ELF-1 (cell line): ENCODE results near the gene ZNF277.
A peak's percentile ranks its signal among the peaks of the same experiment; 100 is the strongest.
"Not testable (repeated sequence)": the region's sequence is repeated elsewhere in the genome, so short reads cannot be mapped to it uniquely, and the experiment has no call there.

Source experiments
- DNase-seq: peaks from one replicate; pipeline ENCODE4 v3.0.0-alpha.2; 2016; ENCODE audit warnings: low read depth, low spot score

ZNF277 gene

DNA sequence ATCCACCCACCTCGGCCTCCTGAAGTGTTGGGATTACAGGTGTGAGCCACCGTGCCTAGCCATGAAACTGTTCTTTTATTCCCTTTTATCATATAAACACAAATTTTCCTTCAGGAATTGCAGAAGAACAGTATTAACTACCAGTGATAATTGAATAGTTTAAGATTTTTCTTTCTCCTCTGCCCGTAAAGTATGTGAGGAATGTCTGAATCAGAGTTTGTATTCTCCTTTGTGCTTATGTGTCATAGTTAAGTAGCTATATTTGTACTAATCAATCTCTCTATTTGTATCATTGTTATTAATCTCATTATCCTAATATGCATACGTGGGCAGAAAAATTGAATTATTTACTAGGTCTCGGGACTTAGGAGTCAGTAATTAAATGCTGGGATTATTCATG lies 83.6 kb downstream of the ZNF277 start:
- DNase-seq: no peak

GRCh38 chr7:112292162-112292561 lies 85.7 kb downstream of the ZNF277 start:
- DNase-seq: peak; percentile 12

DNA sequence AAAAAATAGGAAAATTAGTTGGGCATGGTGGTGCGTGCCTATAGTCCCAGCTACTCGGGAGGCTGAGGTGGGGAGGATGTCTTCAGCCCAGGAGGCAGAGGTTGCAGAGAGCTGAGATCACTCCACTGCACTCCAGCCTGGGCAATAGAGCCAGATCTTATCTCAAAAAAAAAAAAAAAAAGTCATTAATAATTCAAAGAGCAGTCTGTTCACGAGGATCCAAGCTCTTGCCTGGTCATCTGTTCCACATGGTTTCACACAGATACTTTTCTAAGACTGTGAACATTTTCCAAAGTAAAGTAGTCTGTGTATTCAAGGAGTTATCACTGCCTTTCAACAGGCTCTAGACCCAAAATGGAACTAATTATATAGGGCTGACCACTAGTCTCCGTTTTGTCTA lies 86.9 kb downstream of the ZNF277 start:
- DNase-seq: no peak

DNA sequence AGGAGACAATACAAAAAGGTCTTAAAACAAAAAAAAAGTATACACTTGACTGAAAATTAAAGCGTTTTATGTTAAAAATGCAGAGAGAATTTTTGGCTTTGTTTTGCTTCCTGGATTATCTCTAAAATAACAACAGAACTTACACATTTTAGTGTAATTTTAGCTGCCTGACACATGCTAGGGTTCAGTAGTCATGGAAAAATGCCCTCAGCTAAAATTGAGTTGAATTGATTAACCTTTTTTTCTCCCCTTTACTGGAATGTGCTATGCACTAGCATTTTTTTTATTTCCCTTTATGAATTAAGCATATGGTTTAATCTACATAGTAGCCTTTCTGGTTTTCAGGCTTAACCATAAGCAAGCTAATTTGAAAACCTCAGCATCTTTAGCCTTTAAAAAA lies 89.9 kb downstream of the ZNF277 start:
- no peak for DNase-seq

- DNase-seq: no peak
Measured at GRCh38 chr7:112297681-112298080, 91.2 kb downstream of the ZNF277 start.

- no peak for DNase-seq
Measured at GRCh38 chr7:112298543-112299100, 92.1 kb downstream of the ZNF277 start.

GRCh38 chr7:112300072-112300471 lies 93.6 kb downstream of the ZNF277 start:
- no peak for DNase-seq

DNA sequence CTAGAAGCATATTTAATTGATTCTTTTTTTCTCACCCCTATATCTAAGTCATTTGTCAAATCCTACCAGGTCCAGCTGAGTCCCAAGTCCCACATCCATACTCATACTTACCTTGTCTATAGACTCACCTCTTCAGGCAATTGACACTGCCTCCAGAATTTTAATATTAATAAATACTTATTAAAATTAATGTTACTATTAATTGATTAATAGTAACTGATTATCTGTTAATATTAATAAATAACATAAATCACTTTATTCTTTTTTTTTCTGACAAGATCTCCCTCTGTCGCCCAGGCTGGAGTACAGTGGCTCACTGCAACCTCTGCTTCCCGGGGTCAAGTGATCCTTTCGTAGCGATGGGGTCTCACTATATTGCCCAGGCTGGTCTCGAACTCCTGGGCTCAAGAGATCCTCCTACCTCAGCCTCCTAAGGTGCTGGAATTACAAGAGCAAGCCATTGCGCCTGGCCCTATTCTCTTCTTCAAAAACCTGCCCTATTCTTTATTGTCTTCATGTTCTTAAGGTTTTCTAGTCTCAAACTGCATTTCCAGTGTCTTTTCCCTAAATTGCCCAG lies 94.4 kb downstream of the ZNF277 start:
- no peak for DNase-seq

GRCh38 chr7:112302566-112302965 lies 96.1 kb downstream of the ZNF277 start:
- no peak for DNase-seq

GRCh38 chr7:112306903-112307302 lies 100.4 kb downstream of the ZNF277 start:
- no peak for DNase-seq

GRCh38 chr7:112307506-112307905 lies 101.0 kb downstream of the ZNF277 start:
- DNase-seq: no peak

DNA sequence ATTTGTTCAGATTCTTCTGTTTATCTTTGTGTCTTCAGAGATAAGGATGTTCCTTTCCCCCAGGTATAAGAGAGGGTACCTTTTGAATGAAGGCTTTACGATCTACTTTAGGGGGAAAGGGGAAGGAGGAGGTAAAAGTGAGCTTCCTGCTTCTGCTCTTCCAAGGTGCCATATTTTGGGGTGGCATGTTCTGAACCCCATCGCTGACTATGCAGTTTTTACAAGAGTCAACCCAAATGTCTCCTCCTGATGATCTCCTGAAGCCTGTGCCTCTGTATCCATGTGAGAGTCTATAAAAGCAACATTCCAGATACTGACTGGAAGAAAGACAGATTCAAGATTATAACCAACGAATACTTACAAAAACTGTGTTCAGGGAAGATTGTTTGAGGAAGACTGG lies 102.5 kb downstream of the ZNF277 start:
- DNase-seq: no peak

DNA sequence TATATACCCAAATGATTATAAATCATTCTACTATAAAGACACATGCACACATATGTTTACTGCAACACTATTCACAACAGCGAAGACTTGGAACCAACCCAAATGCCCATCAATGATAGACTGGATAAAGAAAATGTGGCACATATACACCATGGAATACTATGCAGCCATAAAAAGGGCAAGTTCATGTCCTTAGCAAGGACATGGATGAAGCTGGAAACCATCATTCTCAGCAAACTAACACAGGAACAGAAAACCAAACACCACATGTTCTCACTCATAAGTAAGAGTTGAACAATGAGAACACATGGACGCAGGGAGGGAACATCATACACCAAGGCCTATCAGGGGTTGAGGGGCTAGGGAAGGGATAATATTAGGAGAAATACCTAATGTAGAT lies 110.3 kb downstream of the ZNF277 start:
- not testable (repeated sequence) for DNase-seq

GRCh38 chr7:112322070-112322469 lies 115.6 kb downstream of the ZNF277 start:
- no peak for DNase-seq

- DNase-seq: no peak
Measured at GRCh38 chr7:112327566-112327965, 121.1 kb downstream of the ZNF277 start.

DNA sequence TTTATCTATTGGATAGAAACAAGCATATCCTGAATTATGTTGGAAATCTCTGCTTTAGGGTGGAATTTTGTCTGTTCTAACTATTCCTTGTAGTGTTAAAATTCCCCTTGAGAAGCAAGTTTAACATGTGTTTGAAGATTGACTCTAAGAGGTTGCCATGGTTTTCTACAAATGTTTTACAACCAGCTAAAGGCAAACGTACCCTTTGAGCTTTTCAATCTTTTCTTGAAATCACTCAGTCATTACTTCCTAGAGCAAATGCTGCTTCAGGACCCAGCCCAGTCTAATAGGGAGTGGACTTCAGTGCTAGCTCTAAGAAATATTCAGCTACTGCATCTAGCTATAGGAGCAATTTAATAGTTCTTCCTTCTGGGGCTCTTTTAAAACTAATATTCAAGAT lies 125.0 kb downstream of the ZNF277 start:
- DNase-seq: no peak

DNA sequence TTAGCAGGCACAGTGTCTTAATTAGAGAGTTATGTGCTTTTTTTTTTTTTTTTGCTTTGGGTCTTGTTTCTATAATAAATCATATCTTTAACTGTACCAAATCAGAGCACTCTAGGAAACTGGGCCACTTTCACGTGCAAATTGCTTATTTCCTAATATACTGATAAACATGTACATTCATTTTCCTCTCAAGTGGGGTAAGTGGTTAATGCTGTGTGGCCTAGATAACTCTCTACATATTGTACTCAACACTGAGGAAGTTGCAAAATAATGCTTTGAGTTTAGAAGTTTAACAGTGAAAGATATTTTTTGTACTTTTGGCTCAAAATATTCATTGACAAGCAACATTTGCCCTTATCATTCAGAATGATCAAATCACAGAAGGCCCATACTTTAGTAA lies 127.9 kb downstream of the ZNF277 start:
- no peak for DNase-seq

- DNase-seq: no peak
Measured at GRCh38 chr7:112336261-112336660, 129.8 kb downstream of the ZNF277 start.

DNA sequence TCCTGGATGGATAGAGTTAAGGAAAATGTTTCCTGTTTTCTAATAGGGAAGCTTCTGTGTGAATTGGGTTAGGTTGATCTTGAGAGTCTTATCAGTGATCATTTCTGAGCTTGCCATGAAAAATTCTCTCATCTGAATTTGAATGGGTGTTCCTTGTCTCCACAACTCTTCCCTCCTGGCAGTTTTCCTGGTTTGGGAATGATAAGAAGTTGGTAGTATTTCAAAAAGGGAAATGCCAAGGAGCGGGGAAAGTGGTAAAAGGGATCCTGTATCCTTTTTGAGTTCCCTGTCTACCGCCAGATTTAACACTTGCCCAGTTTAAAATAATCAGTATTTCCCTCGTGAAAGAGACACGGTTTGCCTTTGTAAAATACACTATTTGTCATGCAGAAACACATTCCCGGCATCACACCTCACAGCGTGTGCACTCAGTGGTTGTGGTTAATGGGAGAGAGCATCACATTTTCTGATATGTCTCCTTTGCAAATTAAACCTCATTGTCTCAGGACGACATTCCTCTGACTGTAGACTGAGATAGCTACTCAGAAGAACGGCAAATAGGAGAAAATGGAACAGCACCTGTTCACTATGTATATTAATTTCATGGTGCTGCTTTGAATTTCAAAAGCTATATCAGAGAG lies 130.6 kb downstream of the ZNF277 start:
- DNase-seq: no peak

GRCh38 chr7:112337892-112338291 lies 131.4 kb downstream of the ZNF277 start:
- DNase-seq: peak; percentile 27

DNA sequence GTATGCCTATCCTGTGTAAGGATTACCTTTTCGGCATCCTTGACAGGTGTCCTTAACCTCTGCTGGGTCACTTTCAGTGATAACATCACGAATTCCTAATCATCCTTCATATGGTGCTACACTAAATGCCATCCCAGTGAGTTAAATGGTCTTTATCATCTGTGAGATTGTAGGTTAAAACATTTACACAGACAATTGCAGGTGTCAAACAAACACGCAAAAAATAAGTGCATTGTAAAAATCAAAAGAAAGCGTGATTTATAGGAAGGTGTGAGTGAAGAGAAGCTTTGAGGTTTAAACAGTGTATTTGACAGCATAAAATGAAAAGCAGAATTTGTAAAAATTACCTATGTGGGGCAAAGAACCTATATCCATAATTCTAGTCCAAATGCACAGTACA lies 132.3 kb downstream of the ZNF277 start:
- DNase-seq: no peak

GRCh38 chr7:112341464-112341863 lies 135.0 kb downstream of the ZNF277 start:
- no peak for DNase-seq

- no peak for DNase-seq
Measured at GRCh38 chr7:112346381-112347060, 140.0 kb downstream of the ZNF277 start.
